HepG2 (cell line): ENCODE data around the gene ATAD1. TPM values are rescaled to one million over a fixed set of nuclear protein-coding genes. Genes with fewer than 3 reads are reported as not detected.

Experiments
- ATAC-seq: fragments of 200-7000 bp; cut with Tn5 transposase; 3 replicates; pipeline ENCODE4 v1.9.1; 2020; ENCODE audit warnings: mild to moderate bottlenecking, moderate library complexity
- BruUV-seq: library from RNA; stranded (reverse); fragments of 400-500 nt; replicated peaks from 2 replicates; lab custom pipeline; 2021; lab: Mats Ljungman, UMichigan
- CTCF ChIA-PET: fragments of 300-600 bp; formaldehyde crosslinking; extraction: SDS; loops from one replicate; lab custom pipeline; 2021; ENCODE audit warnings: low total read pairs, inconsistent platforms, low intra/inter-chr PET ratio; lab: Yijun Ruan, JAX
- POLR2A ChIA-PET: fragments of 350-600 bp; sonication (Branson Sonifier 250); formaldehyde crosslinking; loops from one replicate; lab custom pipeline; 2020; ENCODE audit warnings: antibody characterized with exemption, inconsistent platforms; lab: Yijun Ruan, JAX
- DNase-seq: peaks from one replicate; pipeline ENCODE4 v3.0.0-alpha.2; 2015; ENCODE audit warnings: low spot score
- FAIRE-seq: peaks from 3 replicates; lab custom pipeline; 2011; peaks lifted over from hg19 to GRCh38; lab: Jason Lieb, UNC
- H2AFZ ChIP-seq: one replicate; pipeline ENCODE4 v1.6.1; 2011; ENCODE audit warnings: low read length, inconsistent platforms
- H3K27ac ChIP-seq: fragments of 300-600 bp; 3 replicates; pipeline ENCODE4 v1.8.0; 2011; ENCODE audit warnings: mixed run types, mild to moderate bottlenecking, mixed read lengths, low read length, inconsistent platforms; ENCODE audit not compliant: insufficient read depth; ENCODE audit errors: extremely low read length
- H3K27me3 ChIP-seq, 2 experiments: fragments of 200-600 bp in 1 of 2; 2 replicates in 1 of 2; 3 replicates in 1 of 2; pipeline versions ENCODE4 v1.6.0 to v1.8.0; 2011; ENCODE audit warnings: low read length in 2 of 2, mild to moderate bottlenecking in 2 of 2, moderate library complexity in 2 of 2, inconsistent platforms in 1 of 2; ENCODE audit not compliant: insufficient read depth in 2 of 2, control insufficient read depth in 1 of 2
- H3K36me3 ChIP-seq, 2 experiments: fragments of 200-600 bp in 1 of 2; replicated peaks in 1 of 2; 2 replicates in 1 of 2; 3 replicates in 1 of 2; pipeline versions ENCODE4 v1.5.1 to v1.8.0; 2011; ENCODE audit warnings: low read length in 2 of 2, inconsistent platforms in 1 of 2; ENCODE audit not compliant: insufficient read depth in 2 of 2, control insufficient read depth in 1 of 2
- H3K4me1 ChIP-seq: 2 replicates; pipeline ENCODE4 v1.5.1; 2012; ENCODE audit warnings: low read length, inconsistent platforms; ENCODE audit not compliant: insufficient read depth
- H3K4me2 ChIP-seq: 2 replicates; pipeline ENCODE4 v1.6.0; 2011; ENCODE audit warnings: low read depth, low read length, inconsistent platforms
- H3K4me3 ChIP-seq, 3 experiments: fragments of 200-600 bp in 1 of 3; sonication (generic), shearing (Covaris generic) in 1 of 3; replicated peaks in 1 of 3; 2 replicates each; pipeline ENCODE4 v1.5.1; 2011 to 2016; ENCODE audit warnings: low read length in 3 of 3, inconsistent platforms in 2 of 3, low read depth in 2 of 3, mild to moderate bottlenecking in 2 of 3, control low read depth in 1 of 3, mixed read lengths in 1 of 3; ENCODE audit not compliant: insufficient read depth in 1 of 3
- H3K79me2 ChIP-seq: one replicate; pipeline ENCODE4 v1.6.1; 2011; ENCODE audit warnings: low read length, inconsistent platforms; ENCODE audit not compliant: insufficient read depth
- H3K9ac ChIP-seq: 2 replicates; pipeline ENCODE4 v1.6.0; 2011; ENCODE audit warnings: mild to moderate bottlenecking, low read depth, low read length, inconsistent platforms; ENCODE audit not compliant: insufficient read depth
- H3K9me3 ChIP-seq: 2 replicates; pipeline ENCODE4 v1.5.1; 2012; ENCODE audit warnings: mild to moderate bottlenecking, low read length
- H4K20me1 ChIP-seq: 2 replicates; pipeline ENCODE4 v1.6.0; 2011; ENCODE audit warnings: inconsistent platforms, mild to moderate bottlenecking, low read length, moderate library complexity; ENCODE audit not compliant: insufficient read depth
- GABPB1 ChIP-seq: IDR thresholded peaks from 2 replicates; pipeline ENCODE4 v1.6.1; 2016; ENCODE audit warnings: mild to moderate bottlenecking, missing genetic modification reagents, moderate library complexity, missing compliant biosample characterization
- KAT7 ChIP-seq: IDR thresholded peaks from 2 replicates; pipeline ENCODE4 v1.6.1; 2018; ENCODE audit warnings: borderline replicate concordance, missing compliant biosample characterization
- RFX3 ChIP-seq: IDR thresholded peaks from 2 replicates; pipeline ENCODE4 v1.6.1; 2016; ENCODE audit warnings: missing biosample characterization, missing genetic modification reagents
- TBP ChIP-seq: sonication (generic); formaldehyde crosslinking; IDR thresholded peaks from 2 replicates; pipeline ENCODE4 v1.5.0; 2020; ENCODE audit warnings: missing genetic modification reagents
- ZNF20 ChIP-seq: sonication (generic); formaldehyde crosslinking; IDR thresholded peaks from 2 replicates; pipeline ENCODE4 v1.4.0; 2020; ENCODE audit warnings: mild to moderate bottlenecking, moderate library complexity, missing genetic modification reagents
- WGBS: methylation state at CpG from one replicate; pipeline ENCODE4 v1.1.6; 2017; ENCODE audit warnings: low lambda C conversion rate; 5-methylcytosine and 5-hydroxymethylcytosine counted together
- in situ Hi-C: cut with HindIII; loops from 2 replicates; pipeline ENCODE4 v1.10.0; 2017; ENCODE audit warnings: low pct_unique_long_range_greater_than_20kb; ENCODE audit not compliant: extremely low pct_ligation_motif_present
- intact Hi-C: fragments of 100-400 bp; cut with micrococcal nuclease; formaldehyde crosslinking; loops from one replicate; pipeline ENCODE4 v1.10.0; 2022; ENCODE audit not compliant: unreplicated experiment
- polyA plus RNA-seq, 8 experiments: library from polyadenylated mRNA; depleted of rRNA in 3 of 8; stranded (reverse) in 7 of 8; unstranded in 1 of 8; fragments of >200 nt; fragmentation: Illumina TruSeq in 4 of 8; extraction: Trizol in 4 of 8; gene quantifications; 2 replicates each; pipeline versions ENCODE4 v1.2.1 to v1.2.3, GENCODE V29; 2011 to 2016; ENCODE audit warnings: low read depth in 4 of 8, missing spikeins in 1 of 8, mixed read lengths in 1 of 8; ENCODE audit not compliant: insufficient read depth in 1 of 8
- total RNA-seq, 5 experiments: library from RNA; depleted of rRNA; stranded (reverse); fragments of >200 nt; fragmentation: Illumina TruSeq; extraction: Trizol; gene quantifications; 2 replicates each; pipeline ENCODE4 v1.2.3, GENCODE V29; 2016; ENCODE audit warnings: low read depth in 1 of 5
- TF ChIP-seq, protein P1 (sequence below): sonication (generic); formaldehyde crosslinking; IDR thresholded peaks from 2 replicates; pipeline ENCODE4 v1.5.0; 2020; ENCODE audit warnings: missing genetic modification reagents, mild to moderate bottlenecking, borderline replicate concordance

The ATAD1 gene
- total and polyA plus RNA-seq, 2 of the 13 experiments (the other 11 are each of a cell fraction or from before 2014, with no cell fraction given) = 14.9 to 28.2 TPM

GRCh38 chr10:87764072-87764934 lies 53.7 kb downstream of the ATAD1 start:
- H3K79me2 ChIP-seq = no peaks in the 10 kb centered on the region
- BruUV-seq = no TSS peak
- no peak overlapping the region for H3K4me2 ChIP-seq
- H3K4me3 ChIP-seq = no peak overlapping the region
- no peaks in the 10 kb centered on the region for H3K27me3 ChIP-seq
- TF ChIP-seq GABPB1 (CRISPR knock-in tag) (no peak), TBP (CRISPR knock-in tag) (no peak), ZNF20 (CRISPR knock-in tag) (no peak), RFX3 (CRISPR knock-in tag) (no peak), KAT7 (CRISPR knock-in tag) (no peak)
- TF ChIP-seq, protein P1, sequence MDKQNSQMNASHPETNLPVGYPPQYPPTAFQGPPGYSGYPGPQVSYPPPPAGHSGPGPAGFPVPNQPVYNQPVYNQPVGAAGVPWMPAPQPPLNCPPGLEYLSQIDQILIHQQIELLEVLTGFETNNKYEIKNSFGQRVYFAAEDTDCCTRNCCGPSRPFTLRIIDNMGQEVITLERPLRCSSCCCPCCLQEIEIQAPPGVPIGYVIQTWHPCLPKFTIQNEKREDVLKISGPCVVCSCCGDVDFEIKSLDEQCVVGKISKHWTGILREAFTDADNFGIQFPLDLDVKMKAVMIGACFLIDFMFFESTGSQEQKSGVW (CRISPR knock-in tag) = no peak
- no peaks in the 10 kb centered on the region for H3K9me3 ChIP-seq
- in situ Hi-C loops = no loop called here
- ChIA-PET CTCF (no interaction called here), POLR2A (no interaction called here)
- H3K27ac ChIP-seq = no peak overlapping the region
- 84% methylated on average over 13 of the region's 13 CpGs for WGBS
- H3K4me1 ChIP-seq = peaks cover 24% of the 10 kb centered on the region
- ATAC-seq = no peak
- no peak for FAIRE-seq
- H3K9ac ChIP-seq = no peak overlapping the region
- H3K36me3 ChIP-seq = peaks cover 6 to 22% of the 10 kb centered on the region in 2 experiments
- intact Hi-C loops = no loop called here
- H2AFZ ChIP-seq = no peak overlapping the region
- DNase-seq = no peak
- no peaks in the 10 kb centered on the region for H4K20me1 ChIP-seq
